HG02678 (cell line): Measurements from ENCODE around the gene RNASEH1.
A peak's percentile ranks its signal among the peaks of the same experiment; 100 is the strongest.
"Not testable (repeated sequence)": the region's sequence is repeated elsewhere in the genome, so short reads cannot be mapped to it uniquely, and the experiment has no call there.

ENCODE experiments used
- ATAC-seq: cut with Tn5 transposase; IDR thresholded peaks from one replicate; pipeline ENCODE4 v1.9.1; 2021; ENCODE audit warnings: mild to moderate bottlenecking, moderate library complexity; ENCODE audit not compliant: unreplicated experiment

The RNASEH1 gene

GRCh38 chr2:3594493-3595281 lies 36.6 kb upstream of the RNASEH1 start, which contains the start of gene COLEC11:
COLEC11 (plus strand) TSS chr2:3595112; CDS start chr2:3604341, 9,229 bp downstream.
- no peak for ATAC-seq

GRCh38 chr2:3589086-3589485 lies 31.0 kb upstream of the RNASEH1 start:
- ATAC-seq = no peak

- no peak for ATAC-seq
These were observed 30.0 kb upstream of the RNASEH1 start for GRCh38 chr2:3588084-3588483.

GRCh38 chr2:3587432-3587831 lies 29.3 kb upstream of the RNASEH1 start:
- ATAC-seq = no peak

- ATAC-seq = no peak
These were observed 28.9 kb upstream of the RNASEH1 start for GRCh38 chr2:3587021-3587420.

GRCh38 chr2:3586220-3586619 lies 28.1 kb upstream of the RNASEH1 start:
- no peak for ATAC-seq

- ATAC-seq = no peak
These were observed 27.4 kb upstream of the RNASEH1 start for GRCh38 chr2:3585261-3586109.

GRCh38 chr2:3584608-3585260 lies 26.6 kb upstream of the RNASEH1 start:
- ATAC-seq = no peak

GRCh38 chr2:3584076-3584475 lies 25.9 kb upstream of the RNASEH1 start:
- no peak for ATAC-seq

GRCh38 chr2:3581367-3582262 lies 23.5 kb upstream of the RNASEH1 start:
- no peak for ATAC-seq

- ATAC-seq = no peak
These were observed 22.3 kb upstream of the RNASEH1 start for GRCh38 chr2:3580449-3580848.

GRCh38 chr2:3578987-3579386 lies 20.9 kb upstream of the RNASEH1 start:
- no peak for ATAC-seq

GRCh38 chr2:3576263-3576630 lies 18.1 kb upstream of the RNASEH1 start:
- not testable (repeated sequence) for ATAC-seq

GRCh38 chr2:3575534-3576262 lies 17.6 kb upstream of the RNASEH1 start:
- peak; percentile 24 for ATAC-seq

GRCh38 chr2:3574155-3574554 lies 16.0 kb upstream of the RNASEH1 start:
- no peak for ATAC-seq

- ATAC-seq = no peak
These were observed 14.5 kb upstream of the RNASEH1 start for GRCh38 chr2:3572620-3573019.

GRCh38 chr2:3571284-3571683 lies 13.2 kb upstream of the RNASEH1 start:
- ATAC-seq = no peak

GRCh38 chr2:3569656-3570055 lies 11.5 kb upstream of the RNASEH1 start:
- ATAC-seq = not testable (repeated sequence)

- ATAC-seq = no peak
These were observed 8.7 kb upstream of the RNASEH1 start for GRCh38 chr2:3566806-3567205.

GRCh38 chr2:3565117-3565516 lies 7.0 kb upstream of the RNASEH1 start:
- ATAC-seq = no peak
